Omental fat pad (tissue), 4 donors: ENCODE results near the gene LYRM2. TPM values are rescaled to one million over a fixed set of nuclear protein-coding genes. Genes with fewer than 3 reads are reported as not detected.

Source experiments
- ATAC-seq: fragments of 150-250 bp; one replicate; pipeline ENCODE4 v1.9.1; 2016; ENCODE audit warnings: mild to moderate bottlenecking, moderate library complexity; ENCODE audit not compliant: low FRiP score
- DNase-seq: peaks from one replicate; pipeline ENCODE4 v3.0.0-alpha.2; 2019; ENCODE audit warnings: low spot score
- total RNA-seq, 4 donors: library from RNA; depleted of rRNA; stranded (reverse); fragments of >200 nt; gene quantifications; one replicate each; pipeline ENCODE4 v1.1.0, GENCODE V29; 2016
- TF ChIP-seq, protein P1 (sequence below), 3 donors: fragments of 450-650 bp; IDR thresholded peaks; one replicate each; pipeline ENCODE4 v1.5.1; 2016 to 2017; ENCODE audit warnings: antibody characterized with exemption in 3 of 3, mild to moderate bottlenecking in 3 of 3, moderate library complexity in 2 of 3

Gene LYRM2, protein sequence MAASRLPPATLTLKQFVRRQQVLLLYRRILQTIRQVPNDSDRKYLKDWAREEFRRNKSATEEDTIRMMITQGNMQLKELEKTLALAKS
- 10 to 100 TPM; 12.7 to 21.3 (median 20.3) TPM for total RNA-seq

DNA sequence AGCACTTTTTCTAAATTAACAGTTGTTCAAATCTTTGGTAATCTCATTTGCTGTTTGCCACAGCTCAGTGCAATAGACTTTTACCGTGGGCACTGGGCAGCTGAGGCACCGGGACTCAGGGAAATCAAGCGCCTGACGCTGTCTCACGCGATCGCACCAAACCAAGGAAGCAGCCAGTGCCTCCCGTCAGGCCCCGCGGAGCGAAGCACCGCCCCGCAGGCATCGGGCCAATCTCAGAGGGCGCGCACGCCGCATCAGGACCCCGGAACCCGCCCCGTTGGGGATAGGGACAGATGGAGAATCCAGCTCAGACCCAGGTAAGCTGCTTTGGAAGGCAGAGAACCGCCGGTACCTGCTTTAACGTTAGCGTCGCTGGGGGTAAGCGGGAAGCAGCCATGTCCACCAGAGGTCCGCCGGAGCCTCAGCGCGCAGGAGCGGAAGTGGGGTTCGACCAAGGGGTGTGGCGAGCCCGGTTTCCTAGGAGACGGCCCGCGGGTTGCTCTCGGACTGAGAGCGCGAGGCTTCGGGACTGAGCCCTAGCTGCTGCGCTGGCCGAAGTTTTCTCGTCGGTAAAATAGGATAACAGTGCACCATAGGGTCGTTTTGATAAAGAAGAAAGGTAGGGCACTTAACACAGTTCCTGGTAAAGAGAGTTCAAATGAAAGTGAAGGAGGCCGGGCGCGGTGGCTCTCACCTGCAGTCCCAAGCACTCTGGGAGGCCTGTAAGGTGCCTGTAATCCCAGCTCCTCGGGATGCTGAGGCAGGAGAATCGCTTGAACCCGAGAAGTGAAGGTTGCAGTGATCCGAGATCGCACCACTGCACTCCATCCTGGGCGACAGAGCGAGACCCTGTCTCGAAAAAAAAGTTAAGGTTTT is at the start of gene LYRM2:
Gene LYRM2, minus strand, starts transcription at position 428 of the 876 bp plus-strand sequence. Its CDS starts 31 bp downstream, at position 397.
- TF ChIP-seq, protein P1, sequence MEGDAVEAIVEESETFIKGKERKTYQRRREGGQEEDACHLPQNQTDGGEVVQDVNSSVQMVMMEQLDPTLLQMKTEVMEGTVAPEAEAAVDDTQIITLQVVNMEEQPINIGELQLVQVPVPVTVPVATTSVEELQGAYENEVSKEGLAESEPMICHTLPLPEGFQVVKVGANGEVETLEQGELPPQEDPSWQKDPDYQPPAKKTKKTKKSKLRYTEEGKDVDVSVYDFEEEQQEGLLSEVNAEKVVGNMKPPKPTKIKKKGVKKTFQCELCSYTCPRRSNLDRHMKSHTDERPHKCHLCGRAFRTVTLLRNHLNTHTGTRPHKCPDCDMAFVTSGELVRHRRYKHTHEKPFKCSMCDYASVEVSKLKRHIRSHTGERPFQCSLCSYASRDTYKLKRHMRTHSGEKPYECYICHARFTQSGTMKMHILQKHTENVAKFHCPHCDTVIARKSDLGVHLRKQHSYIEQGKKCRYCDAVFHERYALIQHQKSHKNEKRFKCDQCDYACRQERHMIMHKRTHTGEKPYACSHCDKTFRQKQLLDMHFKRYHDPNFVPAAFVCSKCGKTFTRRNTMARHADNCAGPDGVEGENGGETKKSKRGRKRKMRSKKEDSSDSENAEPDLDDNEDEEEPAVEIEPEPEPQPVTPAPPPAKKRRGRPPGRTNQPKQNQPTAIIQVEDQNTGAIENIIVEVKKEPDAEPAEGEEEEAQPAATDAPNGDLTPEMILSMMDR (IDR thresholded peaks at IDR 0.05), result no peak
- DNase-seq (peak; percentile 72), ATAC-seq (peak; percentile 98)

DNA sequence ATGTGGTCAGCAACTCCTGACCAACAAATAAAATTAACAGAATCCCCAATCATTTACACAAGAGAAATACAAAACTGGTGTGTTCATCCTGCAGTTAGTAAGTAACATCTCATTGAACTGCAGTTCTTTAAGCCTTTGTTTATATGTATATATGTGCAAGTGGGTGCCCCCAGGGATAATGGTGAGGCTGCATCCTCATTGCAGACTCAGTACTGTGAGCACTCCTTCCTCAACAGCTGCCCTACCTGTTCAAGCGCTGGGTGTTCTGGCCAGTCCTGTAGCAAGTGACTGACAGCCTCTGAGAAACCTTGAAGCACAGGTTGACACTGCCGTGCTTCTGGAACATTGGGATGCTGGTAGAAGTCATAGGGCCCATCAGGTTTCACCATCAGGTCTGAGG is 49.8 kb upstream of the LYRM2 start:
- TF ChIP-seq, protein P1 (IDR thresholded peaks at IDR 0.05), result no peak
- DNase-seq (no peak), ATAC-seq (no peak)

DNA sequence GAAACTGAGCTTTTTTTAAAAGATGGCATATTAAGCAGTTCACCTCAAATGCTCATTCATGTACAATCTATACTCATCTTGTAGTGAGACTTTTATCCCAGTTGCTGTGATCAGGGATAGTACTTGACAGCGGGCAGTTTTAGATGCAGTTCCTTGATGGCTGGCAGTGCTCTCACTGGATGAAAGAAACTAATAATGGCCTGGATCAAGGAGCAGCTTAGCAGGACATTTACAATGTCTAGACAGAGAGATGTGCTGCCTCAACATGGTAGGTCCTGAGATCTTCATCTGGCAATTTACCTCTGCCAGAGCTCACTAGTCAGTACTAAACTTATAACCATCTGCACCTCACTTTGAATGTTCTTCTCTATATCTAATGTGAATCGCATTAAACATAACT is 46.8 kb upstream of the LYRM2 start:
- no peak for ATAC-seq
- TF ChIP-seq, protein P1 (IDR thresholded peaks at IDR 0.05), result no peak
- no peak for DNase-seq

DNA sequence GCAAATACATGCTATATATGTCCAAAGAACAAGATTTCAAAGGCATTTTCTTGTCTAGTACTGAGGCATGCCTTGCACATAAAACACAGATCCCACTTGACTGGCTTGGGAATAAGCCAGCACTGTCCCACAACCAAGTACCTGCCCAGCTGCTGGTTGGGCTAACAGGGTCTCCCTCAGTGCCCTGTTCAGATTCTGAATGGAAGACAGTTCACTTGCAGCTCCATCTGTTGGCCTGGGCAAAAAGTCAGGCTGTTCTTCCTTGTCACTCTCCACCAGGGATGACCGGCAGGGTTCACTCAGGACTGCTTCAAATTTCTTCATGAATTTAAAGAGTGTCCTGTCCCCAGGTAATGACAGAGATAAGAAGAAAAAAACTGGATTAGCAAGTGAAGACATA is 44.4 kb upstream of the LYRM2 start:
- DNase-seq (no peak), ATAC-seq (no peak)
- TF ChIP-seq, protein P1 (IDR thresholded peaks at IDR 0.05), result no peak

DNA sequence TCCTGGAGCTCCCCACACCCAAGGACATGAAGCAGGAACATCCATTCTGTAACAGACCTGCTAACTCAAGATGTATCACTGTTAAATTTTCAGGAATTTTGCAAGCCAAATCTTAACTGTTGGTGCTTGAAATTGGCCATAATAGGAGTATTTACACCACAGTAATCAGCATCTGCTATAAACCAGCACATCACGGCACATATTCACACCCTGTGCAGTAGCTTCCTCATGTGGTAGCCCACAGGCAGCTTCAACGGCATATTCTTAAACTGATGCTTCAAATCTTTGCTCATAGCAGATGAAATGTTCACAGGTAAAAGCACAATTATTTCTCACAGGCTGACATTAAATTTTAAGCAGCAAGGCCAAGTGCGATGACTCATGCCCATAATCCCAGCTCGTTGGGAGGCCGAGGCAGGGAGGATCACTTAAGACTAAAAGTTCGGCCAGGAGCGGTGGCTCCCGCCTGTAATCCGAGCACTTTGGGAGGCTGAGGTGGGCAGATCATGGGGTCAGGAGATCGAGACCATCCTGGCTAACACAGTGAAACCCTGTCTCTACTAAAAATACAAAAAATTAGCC is 43.5 kb upstream of the LYRM2 start:
- DNase-seq (no peak), ATAC-seq (no peak)
- TF ChIP-seq, protein P1 (IDR thresholded peaks at IDR 0.05), result no peak

DNA sequence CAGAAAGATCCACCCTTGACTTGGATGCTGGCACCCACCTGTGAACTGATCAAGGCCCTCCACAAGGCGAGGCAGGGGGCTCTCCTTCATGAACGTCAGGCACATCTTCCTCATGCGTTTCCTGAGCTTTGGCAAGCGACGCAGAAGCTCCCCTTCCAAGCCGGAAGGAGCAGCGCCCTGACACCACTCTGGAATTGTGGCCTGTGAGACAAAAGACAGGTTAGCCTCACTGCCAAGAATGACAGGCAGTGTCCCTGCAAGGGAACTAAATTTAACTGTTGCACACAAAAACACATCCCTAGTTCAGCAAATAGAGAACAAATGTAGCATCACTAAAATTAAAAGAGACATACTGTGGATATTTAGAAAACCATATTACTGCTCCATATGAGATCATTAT is 42.0 kb upstream of the LYRM2 start:
- ATAC-seq, result no peak
- DNase-seq, result no peak
- TF ChIP-seq, protein P1 (IDR thresholded peaks at IDR 0.05), result no peak
